Central memory CD8-positive, alpha-beta T cell (primary cell): Measurements from ENCODE around the gene GPR55.

Source experiments
- ATAC-seq: fragments of 150-1000 bp; cut with Tn5 transposase; replicated peaks from 2 replicates; pipeline ENCODE4 v1.10.0; 2022; ENCODE audit warnings: mild to moderate bottlenecking, moderate FRiP score, moderate number of reproducible peaks; ENCODE audit not compliant: poor library complexity, severe bottlenecking; ENCODE audit errors: extremely low read depth
- DNase-seq, 2 donors: peaks; one replicate each; pipeline ENCODE4 v3.0.0; 2021; ENCODE audit warnings: low spot score in 2 of 2
- H3K27ac Mint-ChIP-seq: one replicate; pipeline ENCODE4 v1.8.0; 2022; ENCODE audit warnings: low read depth, mild to moderate bottlenecking, moderate library complexity, mixed read lengths
- H3K27me3 Mint-ChIP-seq: one replicate; pipeline ENCODE4 v1.8.0; 2022; ENCODE audit warnings: mixed read lengths
- H3K36me3 Mint-ChIP-seq: one replicate; pipeline ENCODE4 v1.8.0; 2022; ENCODE audit warnings: mild to moderate bottlenecking, moderate library complexity, mixed read lengths; ENCODE audit not compliant: insufficient read depth
- H3K4me1 Mint-ChIP-seq: one replicate; pipeline ENCODE4 v1.8.0; 2022; ENCODE audit warnings: mixed read lengths
- H3K4me3 Mint-ChIP-seq: one replicate; pipeline ENCODE4 v1.8.0; 2022; ENCODE audit warnings: mild to moderate bottlenecking, moderate library complexity, mixed read lengths
- H3K9me3 Mint-ChIP-seq: one replicate; pipeline ENCODE4 v1.8.0; 2022; ENCODE audit warnings: mixed read lengths

GPR55 gene

DNA sequence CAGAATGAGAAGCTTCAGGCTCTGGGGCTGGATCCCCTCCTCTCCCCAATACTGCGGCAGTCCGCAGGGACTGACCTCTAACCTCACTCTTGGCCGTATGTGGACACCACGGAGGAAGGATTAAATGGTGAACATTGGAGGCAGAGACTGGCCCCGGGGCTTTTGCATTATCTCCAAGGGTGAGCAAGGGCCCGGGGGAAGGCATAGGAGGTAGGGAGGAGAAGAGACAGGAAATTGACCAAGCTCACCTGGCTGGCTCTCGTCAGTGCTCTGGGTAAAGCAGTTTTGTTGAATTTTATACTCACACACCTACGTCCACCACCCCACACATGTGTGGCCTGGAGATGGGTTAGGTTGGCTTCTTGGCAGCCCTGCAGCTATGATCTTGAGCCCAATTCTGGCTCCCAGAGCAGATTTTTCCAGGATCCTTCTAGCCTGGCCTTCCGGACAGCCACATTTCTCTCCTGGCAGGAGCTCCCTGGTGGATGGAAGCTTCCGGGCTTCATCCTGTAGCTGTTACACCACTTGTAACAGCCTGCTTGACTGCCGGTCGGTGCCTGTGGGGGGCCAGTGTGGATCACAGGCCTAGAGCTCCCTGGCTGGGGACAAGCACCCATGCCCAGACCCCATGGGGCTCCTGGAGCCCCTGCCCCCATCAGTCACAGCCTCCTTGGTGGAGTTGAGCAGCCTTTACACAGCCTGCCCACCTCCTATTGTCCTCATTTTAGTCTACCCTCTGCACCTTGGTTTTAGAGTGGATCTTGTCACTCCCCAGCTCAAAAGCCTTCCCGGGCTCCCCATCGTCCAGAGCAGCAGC is 52.7 kb downstream of the GPR55 start:
- DNase-seq (no peak), ATAC-seq (no peak)
- Mint-ChIP-seq H3K9me3 (no peaks in the 10 kb centered on the region), H3K27me3 (no peaks in the 10 kb centered on the region), H3K4me1 (peaks cover 35% of the 10 kb centered on the region), H3K36me3 (peaks cover 5% of the 10 kb centered on the region), H3K27ac (no peak overlapping the region), H3K4me3 (no peak overlapping the region)

DNA sequence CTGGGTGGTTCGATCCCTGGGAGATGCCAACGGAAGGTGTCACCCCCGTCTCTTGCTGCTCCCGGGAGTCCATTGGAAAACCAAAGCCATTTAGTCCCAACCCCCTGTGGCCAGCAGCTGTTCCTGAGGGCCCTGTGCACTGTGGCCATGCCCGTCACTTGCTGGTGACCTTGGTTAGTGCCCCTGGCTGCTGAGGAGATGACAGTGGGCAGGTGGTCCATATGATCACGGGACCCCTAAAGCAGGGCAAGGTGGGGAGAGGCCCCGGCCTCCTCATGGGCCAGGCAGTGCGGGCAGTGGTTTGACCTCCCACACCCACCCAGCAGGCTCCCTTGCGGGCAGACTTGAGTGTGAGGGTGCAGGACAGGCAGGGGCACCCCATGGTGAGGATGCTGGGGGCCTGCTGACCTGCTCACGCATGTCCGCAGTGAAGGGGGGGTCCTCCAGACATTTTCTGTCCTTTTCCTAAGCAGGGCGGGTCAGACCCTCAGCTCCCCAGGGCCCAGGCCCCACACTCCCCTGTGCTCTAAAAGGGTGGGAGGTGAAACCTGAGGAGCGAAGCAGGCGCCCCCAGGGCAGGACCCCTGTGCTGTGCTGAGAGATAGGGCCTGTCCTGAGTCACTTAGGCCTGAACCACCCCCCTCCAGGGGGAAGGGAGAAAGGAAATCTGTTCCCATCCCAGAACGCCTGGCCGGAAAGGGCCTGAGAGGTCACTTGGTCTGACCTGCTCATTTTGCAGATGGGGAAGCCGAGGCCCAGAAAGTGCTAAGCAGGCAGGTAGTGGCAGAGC is 53.5 kb downstream of the GPR55 start:
- H3K27me3 Mint-ChIP-seq, result no peaks in the 10 kb centered on the region

DNA sequence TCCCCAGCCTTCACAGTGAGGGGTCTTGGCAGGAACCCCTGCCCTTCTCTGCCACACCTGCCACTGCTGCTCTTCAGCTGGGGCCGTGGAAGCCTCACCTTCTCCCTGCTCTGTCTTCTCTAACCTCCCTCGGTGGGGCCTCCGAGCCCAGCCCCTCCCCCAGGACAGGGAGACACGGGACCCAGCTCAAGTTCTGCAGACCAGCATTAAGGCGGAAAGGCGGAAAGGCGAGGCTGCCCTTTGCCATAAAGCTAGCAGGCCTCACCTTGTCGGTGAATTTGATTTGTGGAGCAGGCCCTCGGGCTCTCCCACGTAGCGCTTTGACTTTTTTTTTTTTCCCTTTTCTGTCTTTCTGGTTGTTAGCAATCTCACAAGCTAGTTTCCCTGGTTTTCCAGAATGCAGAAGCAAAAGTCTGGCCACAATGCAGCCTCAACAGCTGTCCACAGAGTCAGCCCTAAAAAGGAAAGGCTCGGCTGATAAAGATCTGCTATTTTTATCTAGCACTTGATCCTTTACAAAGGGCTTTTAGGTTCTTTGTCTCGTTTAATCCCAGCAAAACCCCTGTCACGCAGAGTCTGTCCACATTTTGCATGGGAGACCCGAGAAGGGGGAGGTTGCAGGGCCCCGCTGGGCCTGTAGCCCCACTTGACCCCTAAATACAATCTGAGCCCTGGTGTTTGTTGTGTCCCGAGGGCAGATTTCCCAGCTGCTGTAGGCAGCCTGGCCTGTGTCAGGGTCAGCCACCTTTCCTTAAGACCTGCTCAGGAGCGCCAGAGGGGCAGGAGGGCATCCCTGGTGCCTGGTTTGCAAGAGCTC is 54.3 kb downstream of the GPR55 start:
- no peak overlapping the region for H3K4me3 Mint-ChIP-seq
- ATAC-seq (no peak), DNase-seq (no peak)
- no peaks in the 10 kb centered on the region for H3K27me3 Mint-ChIP-seq
- peaks cover 5% of the 10 kb centered on the region for H3K36me3 Mint-ChIP-seq
- no peaks in the 10 kb centered on the region for H3K9me3 Mint-ChIP-seq
- H3K4me1 Mint-ChIP-seq, result peaks cover 38% of the 10 kb centered on the region
- no peak overlapping the region for H3K27ac Mint-ChIP-seq

More for the DNA sequence above, 53.5 kb downstream of the GPR55 start:
- DNase-seq (peak in 1 of 2 donors; percentile 9), ATAC-seq (no peak)
- H3K4me1 Mint-ChIP-seq, result peaks cover 34% of the 10 kb centered on the region
- no peak overlapping the region for H3K27ac Mint-ChIP-seq
- peaks cover 5% of the 10 kb centered on the region for H3K36me3 Mint-ChIP-seq
- H3K9me3 Mint-ChIP-seq, result no peaks in the 10 kb centered on the region
- H3K4me3 Mint-ChIP-seq, result no peak overlapping the region

DNA sequence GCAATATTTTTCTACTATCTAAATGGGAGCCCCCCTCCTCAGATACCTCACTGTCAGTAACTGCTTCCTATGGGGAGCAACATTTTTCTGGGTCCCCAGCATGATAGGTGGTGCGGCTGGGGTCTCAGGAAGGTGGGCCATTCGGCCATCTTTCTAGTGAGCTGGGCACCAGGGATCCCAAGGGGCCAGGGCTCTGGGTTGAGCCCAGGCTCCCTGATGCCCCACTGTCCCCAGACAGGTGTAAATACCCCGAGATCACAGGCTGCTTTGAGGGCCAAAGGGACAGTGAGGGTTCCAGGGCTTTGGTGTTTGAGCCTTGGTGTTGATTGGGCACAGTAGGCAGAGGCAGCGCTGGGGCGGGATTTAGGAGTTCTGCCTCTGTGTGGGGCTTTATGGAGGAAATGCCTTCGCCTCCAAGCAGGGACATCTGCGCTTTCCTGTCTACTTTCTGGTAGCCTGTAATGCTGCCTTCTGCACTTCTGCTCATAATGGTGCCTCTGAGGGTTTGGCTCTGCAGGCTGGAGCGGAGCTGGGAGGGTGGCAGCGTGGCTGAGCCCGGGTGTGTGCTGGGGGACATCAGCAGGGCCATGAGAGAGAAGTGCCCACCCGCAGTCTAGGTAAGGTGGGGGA is 55.0 kb downstream of the GPR55 start:
- no peak overlapping the region for H3K27ac Mint-ChIP-seq
- H3K27me3 Mint-ChIP-seq, result no peaks in the 10 kb centered on the region
- no peak for ATAC-seq
- H3K36me3 Mint-ChIP-seq, result peaks cover 3% of the 10 kb centered on the region
- H3K9me3 Mint-ChIP-seq, result no peaks in the 10 kb centered on the region
- no peak for DNase-seq
- peaks cover 41% of the 10 kb centered on the region for H3K4me1 Mint-ChIP-seq
- no peak overlapping the region for H3K4me3 Mint-ChIP-seq

DNA sequence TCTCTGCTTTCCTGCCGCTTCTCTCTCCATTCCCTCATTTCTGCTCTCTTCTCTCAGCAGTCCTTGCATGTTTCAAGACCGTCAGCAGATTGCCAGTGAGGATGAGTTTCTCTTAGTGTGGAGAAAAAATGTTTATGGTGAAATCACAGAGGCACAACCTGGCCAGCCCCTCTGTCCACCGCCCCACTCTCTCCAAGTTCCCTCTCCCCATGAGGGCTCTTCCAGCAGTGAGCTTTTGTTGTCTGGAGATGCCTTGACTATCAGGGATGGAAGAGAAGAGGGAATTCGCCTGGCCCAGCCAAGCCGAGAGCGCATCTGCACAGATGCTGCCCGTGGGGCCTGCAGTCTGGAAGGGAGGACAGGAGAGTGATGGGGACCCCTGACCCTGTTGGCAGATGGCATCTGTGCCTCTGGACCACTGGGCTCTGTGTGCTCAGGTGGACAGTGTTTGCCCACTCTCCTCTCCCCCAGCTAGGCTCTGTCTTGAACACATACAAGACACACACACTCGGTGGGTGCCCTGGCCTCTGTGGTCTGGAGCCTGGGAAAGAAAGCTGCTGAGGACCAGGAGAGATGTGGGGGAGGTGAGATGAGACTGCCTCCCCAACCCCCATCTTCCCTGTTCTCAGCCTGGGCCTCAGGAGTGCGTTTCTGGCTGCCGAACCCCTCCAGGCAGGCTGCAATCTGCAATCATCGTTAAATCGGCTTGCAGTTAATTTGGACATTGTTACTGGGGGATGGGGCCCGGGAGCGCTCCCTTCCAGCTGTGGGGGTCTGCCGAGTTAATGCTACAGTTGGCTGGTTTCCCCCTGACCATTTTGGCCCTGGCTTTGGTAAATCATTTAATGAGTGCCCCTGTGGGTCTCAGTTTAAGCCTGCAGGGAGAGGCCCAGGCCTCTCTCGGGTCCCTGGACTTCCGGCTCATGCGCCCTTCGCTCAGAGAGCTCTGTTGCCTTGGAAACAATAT is 55.8 kb downstream of the GPR55 start:
- Mint-ChIP-seq H3K27me3 (no peaks in the 10 kb centered on the region), H3K36me3 (peaks cover under 1% of the 10 kb centered on the region), H3K27ac (no peak overlapping the region), H3K4me1 (peaks cover 45% of the 10 kb centered on the region), H3K4me3 (no peak overlapping the region), H3K9me3 (no peaks in the 10 kb centered on the region)
- DNase-seq (no peak), ATAC-seq (no peak)

DNA sequence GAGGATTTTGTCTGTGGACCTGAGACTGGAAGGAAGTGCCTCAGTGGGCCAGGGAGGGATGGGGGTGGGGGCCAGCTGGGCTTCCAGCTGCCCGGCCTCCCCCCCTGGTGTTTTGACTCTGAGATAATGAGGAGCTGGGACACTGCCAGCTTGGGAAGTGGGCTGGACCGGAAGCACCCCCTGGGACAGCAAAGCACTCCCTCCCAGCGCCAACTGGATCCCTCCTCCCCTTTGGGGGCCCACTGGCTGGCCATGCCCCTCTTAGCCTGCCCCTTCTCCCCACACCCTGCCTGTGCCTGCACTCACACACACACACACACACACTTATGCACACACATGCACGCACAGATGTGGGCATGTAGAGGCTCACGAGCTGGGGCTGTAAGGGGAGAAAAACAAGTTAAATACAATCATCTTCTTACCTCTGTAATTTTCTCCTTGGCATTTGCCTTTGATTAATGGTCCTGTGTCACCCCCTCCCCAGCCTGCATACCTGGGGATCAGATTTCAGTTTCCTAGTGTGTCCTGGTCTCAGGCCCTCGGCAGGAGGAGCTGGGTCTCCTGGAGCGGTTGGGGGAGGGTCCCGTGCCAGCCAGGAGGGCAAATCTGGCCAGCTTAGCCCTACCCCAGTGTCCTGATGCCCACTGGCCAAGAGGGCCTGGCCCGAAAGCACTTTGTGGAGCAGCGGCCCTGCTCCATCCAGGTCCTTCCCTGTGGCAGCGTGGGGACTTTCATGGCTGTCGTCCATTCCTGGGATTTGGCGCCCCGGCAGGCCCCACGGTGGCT is 56.7 kb downstream of the GPR55 start:
- ATAC-seq (no peak), DNase-seq (no peak)
- no peak overlapping the region for H3K4me3 Mint-ChIP-seq
- no peak overlapping the region for H3K27ac Mint-ChIP-seq
- H3K9me3 Mint-ChIP-seq, result no peaks in the 10 kb centered on the region
- H3K36me3 Mint-ChIP-seq, result peaks cover 4% of the 10 kb centered on the region
- H3K27me3 Mint-ChIP-seq, result no peaks in the 10 kb centered on the region
- peaks cover 53% of the 10 kb centered on the region for H3K4me1 Mint-ChIP-seq

DNA sequence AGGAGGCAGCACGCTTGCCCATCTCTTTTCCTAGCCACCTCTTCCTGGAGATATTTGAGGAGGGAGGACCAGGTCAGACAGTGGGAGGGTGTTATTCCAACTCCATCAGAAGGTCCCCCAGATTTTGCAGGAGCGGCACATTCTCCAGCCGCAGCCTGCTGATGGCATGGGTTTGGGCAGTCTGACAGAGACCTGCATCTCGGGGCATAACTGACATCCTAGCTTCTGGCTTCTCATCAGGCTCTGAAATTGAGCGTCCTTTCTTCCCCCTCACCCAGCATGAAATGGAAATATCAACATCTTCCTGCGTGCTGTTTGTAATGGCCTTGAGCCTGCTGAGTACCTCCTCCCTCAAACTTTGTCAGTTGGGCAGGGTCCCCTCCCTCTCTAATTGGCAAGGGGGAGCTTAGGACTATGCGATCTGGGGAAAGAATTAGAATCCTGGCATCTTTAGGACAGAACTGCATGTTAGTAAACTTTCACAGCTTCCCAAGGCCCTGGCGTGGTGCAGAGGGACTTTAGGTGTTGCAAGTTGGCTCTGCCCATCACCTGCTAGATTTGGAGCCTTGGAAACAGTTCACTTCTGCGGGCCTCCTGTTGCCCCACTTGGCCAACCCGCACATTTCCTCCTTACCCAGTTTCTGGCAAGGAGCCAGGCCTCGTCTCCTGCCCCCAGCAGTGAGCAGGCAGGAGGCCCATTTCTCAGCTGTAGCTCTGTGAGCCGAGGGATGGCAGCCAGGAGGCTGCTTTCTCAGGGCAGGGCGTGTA is 58.1 kb downstream of the GPR55 start:
- Mint-ChIP-seq H3K4me1 (peaks cover 45% of the 10 kb centered on the region), H3K27ac (peak overlapping the region; percentile 61), H3K4me3 (peak overlapping the region; percentile 81), H3K36me3 (peaks cover 6% of the 10 kb centered on the region), H3K9me3 (no peaks in the 10 kb centered on the region), H3K27me3 (peaks cover 8% of the 10 kb centered on the region)
- ATAC-seq (peak; percentile 57), DNase-seq (peak; percentile 45 to 61)

DNA sequence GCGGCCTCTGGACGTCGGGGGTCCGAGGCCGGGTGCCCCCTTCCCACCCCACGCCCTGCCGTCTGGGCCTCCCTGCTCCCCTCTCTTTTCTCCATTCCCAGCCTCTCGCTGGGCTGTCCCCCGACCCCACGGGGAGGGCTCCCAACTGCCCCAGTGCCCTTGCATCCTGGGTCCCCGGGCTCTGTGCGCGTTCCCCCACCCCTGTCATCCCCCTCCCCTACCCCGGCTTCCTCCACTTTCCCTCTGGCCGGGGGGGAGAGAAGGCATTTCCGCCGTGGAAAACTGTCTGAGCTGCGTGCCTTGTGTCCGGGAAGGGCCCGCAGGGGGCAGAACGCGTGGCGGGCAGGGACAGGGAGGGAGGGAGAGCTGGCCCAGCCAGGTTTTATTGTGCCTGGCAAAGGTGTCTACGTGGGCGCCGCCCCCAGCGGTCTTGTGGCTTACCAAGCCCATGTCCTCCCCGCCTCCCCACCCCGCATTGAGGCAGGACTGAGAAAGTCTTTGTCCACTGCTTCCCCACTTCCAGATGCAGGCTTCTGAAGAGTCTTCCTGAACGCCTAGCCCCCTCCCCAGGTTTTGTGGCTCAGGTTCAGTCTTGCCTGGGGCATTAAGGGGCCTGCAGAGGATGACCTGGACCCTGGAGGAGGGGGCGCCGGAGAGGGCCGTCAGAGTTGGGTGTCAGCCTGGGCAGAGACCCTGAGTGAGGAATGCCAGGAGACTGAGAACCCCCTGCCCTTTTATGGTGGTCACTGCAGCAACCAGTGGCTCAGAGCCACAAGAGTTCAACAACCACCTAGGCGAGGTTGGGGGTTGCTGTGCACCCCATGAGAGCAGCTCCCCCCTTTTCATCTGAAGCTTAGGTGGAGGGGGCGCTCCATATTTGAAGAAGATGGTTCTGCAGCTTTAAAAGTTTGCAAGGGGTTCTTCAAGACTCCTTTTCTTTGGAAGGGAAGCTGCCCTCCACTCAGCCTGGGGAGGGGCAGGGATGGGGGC is 59.0 kb downstream of the GPR55 start:
- peaks cover 17% of the 10 kb centered on the region for H3K27me3 Mint-ChIP-seq
- peak overlapping the region; percentile 61 for H3K27ac Mint-ChIP-seq
- H3K9me3 Mint-ChIP-seq, result no peaks in the 10 kb centered on the region
- ATAC-seq (no peak), DNase-seq (no peak)
- H3K36me3 Mint-ChIP-seq, result peaks cover 6% of the 10 kb centered on the region
- H3K4me3 Mint-ChIP-seq, result peak overlapping the region; percentile 81
- peaks cover 54% of the 10 kb centered on the region for H3K4me1 Mint-ChIP-seq

DNA sequence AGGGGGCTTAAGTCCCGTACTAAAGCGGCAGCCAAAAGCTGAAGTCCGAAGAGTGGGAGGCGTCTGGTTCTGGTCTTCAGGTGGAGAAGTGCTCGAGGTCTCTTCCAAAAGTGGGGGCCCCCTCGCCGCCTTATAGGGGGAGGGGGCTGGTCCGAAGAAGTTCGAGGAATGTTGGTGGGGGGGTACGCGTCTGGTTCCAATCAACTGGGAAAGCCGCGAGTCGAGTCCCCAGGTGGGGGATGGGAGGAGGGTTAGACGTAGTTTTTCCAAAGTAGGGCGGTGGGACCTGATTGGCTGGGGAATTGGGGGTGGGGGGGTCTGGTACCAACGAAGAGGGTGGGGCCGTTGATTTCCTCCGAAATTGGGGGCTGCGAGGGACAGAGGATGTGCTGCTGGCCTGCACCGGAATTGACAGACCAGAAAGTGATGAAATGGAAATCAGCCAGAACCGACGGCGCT is 59.7 kb downstream of the GPR55 start:
- Mint-ChIP-seq H3K27ac (peak overlapping the region; percentile 91), H3K4me1 (peaks cover 56% of the 10 kb centered on the region), H3K4me3 (peak overlapping the region; percentile 81), H3K36me3 (peaks cover 6% of the 10 kb centered on the region), H3K27me3 (peaks cover 21% of the 10 kb centered on the region), H3K9me3 (no peaks in the 10 kb centered on the region)
- DNase-seq (no peak), ATAC-seq (no peak)
